Right lobe of liver (tissue), 6 donors: Measurements from ENCODE around the gene C6orf47. TPM values are rescaled to one million over a fixed set of nuclear protein-coding genes. Genes with fewer than 3 reads are reported as not detected.
A peak's percentile ranks its signal among the peaks of the same experiment; 100 is the strongest.

Experiments used
- ATAC-seq, 4 donors: fragments of 200-7000 bp; cut with Tn5 transposase; one replicate each; pipeline ENCODE4 v1.9.1; 2020; ENCODE audit warnings: mild to moderate bottlenecking in 4 of 4, moderate library complexity in 4 of 4
- DNase-seq, 3 donors: peaks; one replicate each; pipeline ENCODE4 v3.0.0-alpha.2; 2020
- H3K27ac ChIP-seq, 3 donors: fragments of 200-600 bp; one replicate each; pipeline ENCODE4 v1.8.0; 2022
- H3K27me3 ChIP-seq, 2 donors: fragments of 200-600 bp; one replicate each; pipeline ENCODE4 v1.8.0; 2022
- H3K36me3 ChIP-seq, 4 donors: fragments of 200-600 bp; sonication (generic) in 1 of 4; one replicate each; pipeline versions ENCODE4 v1.5.1 to v1.8.0; 2017 to 2022; ENCODE audit warnings: control low read depth in 1 of 4
- H3K4me1 ChIP-seq, 4 donors: fragments of 200-600 bp; sonication (generic) in 1 of 4; one replicate each; pipeline versions ENCODE4 v1.5.1 to v1.8.0; 2017 to 2022; ENCODE audit warnings: control low read depth in 1 of 4
- H3K4me3 ChIP-seq, 3 donors: fragments of 200-600 bp; one replicate each; pipeline ENCODE4 v1.8.0; 2022
- H3K9me3 ChIP-seq, 4 donors: fragments of 200-600 bp; sonication (generic) in 1 of 4; one replicate each; pipeline versions ENCODE4 v1.5.1 to v1.8.0; 2017 to 2022; ENCODE audit warnings: control low read depth in 1 of 4
- CTCF ChIP-seq, 4 donors: fragments of 200-600 bp in 3 of 4; fragments of 450-650 bp in 1 of 4; IDR thresholded peaks; one replicate each; pipeline versions ENCODE4 v1.5.1 to v1.8.0; 2016 to 2022; ENCODE audit warnings: antibody characterized with exemption in 4 of 4, mild to moderate bottlenecking in 2 of 4
- POLR2A ChIP-seq: fragments of 450-650 bp; IDR thresholded peaks from one replicate; pipeline ENCODE4 v1.6.1; 2017; ENCODE audit warnings: antibody characterized with exemption, mild to moderate bottlenecking
- WGBS: methylation state at CpG from one replicate; pipeline ENCODE4 v1.1.6; 2018; ENCODE audit warnings: low coverage, low lambda C conversion rate; ENCODE audit not compliant: insufficient coverage; ENCODE audit errors: missing lambda C conversion rate; 5-methylcytosine and 5-hydroxymethylcytosine counted together
- intact Hi-C, 2 donors: fragments of 100-400 bp; cut with DNase I; formaldehyde crosslinking; loops; one replicate each; pipeline versions ENCODE4 v1.11.2 to v1.14.1; 2022
- total RNA-seq, 6 experiments: library from RNA; depleted of rRNA in 2 of 6; stranded (reverse); fragments of >200 nt in 2 of 6; fragmentation: NEBNext Ultra II Directional in 3 of 6; extraction: Animal tissue kit (Norgen Biotek cat#: 25700) in 3 of 6; gene quantifications; one replicate each; pipeline versions ENCODE4 v1.1.0 to v1.2.4, GENCODE V29; 2016 to 2023
- donor health status: DM: no; HTN: yes; CAD: no.
- donor health status: DM: no; HTN: no; CAD: no.
- donor health status: DM: no; HTN: no; CAD: no.
- donor health status: DM: no; HTN: yes; CAD: no.
- donor health status: DM: no; HTN: yes; CAD: no.

The C6orf47 gene
- total RNA-seq, 6 experiments from 2014 or later = 6.6 to 8.7 (median 7.6) TPM

- H3K27me3 ChIP-seq = no peaks in the 10 kb centered on the region
- no peaks in the 10 kb centered on the region for H3K9me3 ChIP-seq
- peak; percentile 86 for TF ChIP-seq POLR2A
- no peak for TF ChIP-seq CTCF (IDR thresholded peaks at IDR 0.05)
- under 1% methylated on average over 50 of the region's 50 CpGs for WGBS
- peaks cover 0 to 10% (median 4%) of the 10 kb centered on the region in 4 donors for H3K4me1 ChIP-seq
- intact Hi-C loops = no loop called here
- H3K36me3 ChIP-seq = peaks cover 4 to 18% (median 14%) of the 10 kb centered on the region in 4 donors
- H3K4me3 ChIP-seq = peak overlapping the region; percentile 92 to 93 (median 92)
- H3K27ac ChIP-seq = peak overlapping the region; percentile 55 to 91 (median 89)
- ATAC-seq (peak; percentile 89 to 94 (median 92)), DNase-seq (peak; percentile 98 to 99 (median 98))
Measured at GRCh38 chr6:31619805-31620585, 40.6 kb downstream of the C6orf47 start.

GRCh38 chr6:31617010-31617409 is 43.6 kb downstream of the C6orf47 start:
- no peak for DNase-seq
- no peak for ATAC-seq
- H3K27ac ChIP-seq = no peak overlapping the region
- H3K9me3 ChIP-seq = no peaks in the 10 kb centered on the region
- no peaks in the 10 kb centered on the region for H3K27me3 ChIP-seq
- WGBS = 61% methylated on average over 2 of the region's 2 CpGs
- H3K4me3 ChIP-seq = no peak overlapping the region
- intact Hi-C loops = no loop called here
- peaks cover 0 to 20% (median 8%) of the 10 kb centered on the region in 4 donors for H3K4me1 ChIP-seq
- H3K36me3 ChIP-seq = no peaks in the 10 kb centered on the region
- TF ChIP-seq POLR2A (no peak), CTCF (IDR thresholded peaks at IDR 0.05) (no peak)

- H3K27ac ChIP-seq = peak overlapping the region in 1 of 3 donors; percentile 51
Measured at GRCh38 chr6:31615748-31616147, 44.8 kb downstream of the C6orf47 start.

More at GRCh38 chr6:31615748-31616147, 44.8 kb downstream of the C6orf47 start:
- ATAC-seq (no peak), DNase-seq (no peak)
- Histone ChIP-seq H3K9me3 (no peaks in the 10 kb centered on the region), H3K36me3 (no peaks in the 10 kb centered on the region), H3K4me1 (peaks cover 0 to 14% (median 6%) of the 10 kb centered on the region in 4 donors), H3K4me3 (peak overlapping the region in 2 of 3 donors; percentile 3 to 24), H3K27me3 (no peaks in the 10 kb centered on the region)
- intact Hi-C loops = no loop called here
- 47% methylated on average over 4 of the region's 7 CpGs for WGBS
- TF ChIP-seq CTCF (IDR thresholded peaks at IDR 0.05) (no peak), POLR2A (no peak)
